T-cell (primary cell): ENCODE data around the gene NDRG2. TPM values are rescaled to one million over a fixed set of nuclear protein-coding genes. Genes with fewer than 3 reads are reported as not detected.

Experiments
- ATAC-seq, 4 experiments: fragments of 200-7000 bp in 3 of 4; fragments of 150-1000 bp in 1 of 4; cut with Tn5 transposase; replicated peaks in 1 of 4; 1 replicate in 3 of 4; 2 replicates in 1 of 4; pipeline ENCODE4 v1.10.0; 2021; ENCODE audit warnings: moderate library complexity in 3 of 4, mild to moderate bottlenecking in 2 of 4, moderate number of reproducible peaks in 1 of 4
- CTCF ChIA-PET, 2 donors: fragments of 300-600 bp; sonication (Branson Sonifier 250); formaldehyde crosslinking; loops; one replicate each; lab custom pipeline; 2022; ENCODE audit warnings: antibody characterized with exemption in 2 of 2; lab: Charles Lee
- POLR2A ChIA-PET, 2 donors: fragments of 300-600 bp; sonication (Branson Sonifier 250); formaldehyde crosslinking; loops; one replicate each; lab custom pipeline; 2022; ENCODE audit warnings: antibody characterized with exemption in 2 of 2; lab: Charles Lee
- DNase-seq, 35 experiments: peaks; one replicate each; pipeline versions ENCODE4 v3.0.0 to v3.0.0-alpha.2; 2013 to 2023
- H3K27ac ChIP-seq: one replicate; pipeline ENCODE4 v1.5.1; 2013; ENCODE audit warnings: low read length
- H3K27me3 ChIP-seq, 2 experiments: replicated peaks in 1 of 2; 1 replicate in 1 of 2; 2 replicates in 1 of 2; pipeline versions ENCODE4 v1.6.1 to v1.7.0; 2013; ENCODE audit warnings: low read length in 1 of 2, mixed read lengths in 1 of 2; ENCODE audit not compliant: control insufficient read depth in 2 of 2, insufficient read depth in 2 of 2; ENCODE audit errors: extremely low read depth in 1 of 2
- H3K36me3 ChIP-seq, 2 donors: 1 replicate in 1 of 2; 2 replicates in 1 of 2; pipeline versions ENCODE4 v1.6.1 to v1.7.0; 2013; ENCODE audit warnings: low read length in 1 of 2; ENCODE audit not compliant: control insufficient read depth in 2 of 2, insufficient read depth in 1 of 2; ENCODE audit errors: extremely low read depth in 1 of 2
- H3K4me1 ChIP-seq, 2 experiments: 1 replicate in 1 of 2; 2 replicates in 1 of 2; pipeline versions ENCODE4 v1.6.1 to v1.7.0; 2013; ENCODE audit warnings: low read length in 2 of 2, mixed read lengths in 1 of 2; ENCODE audit not compliant: insufficient read depth in 2 of 2, control insufficient read depth in 1 of 2; ENCODE audit errors: extremely low read depth in 1 of 2
- H3K4me3 ChIP-seq, 2 donors: 1 replicate in 1 of 2; 2 replicates in 1 of 2; pipeline versions ENCODE4 v1.5.1 to v1.7.0; 2013; ENCODE audit warnings: mild to moderate bottlenecking in 2 of 2, low read length in 1 of 2, moderate library complexity in 1 of 2; ENCODE audit not compliant: control insufficient read depth in 1 of 2; ENCODE audit errors: extremely low read depth in 1 of 2
- H3K9me3 ChIP-seq: 2 replicates; pipeline ENCODE4 v1.7.0; 2013
- H3K27ac Mint-ChIP-seq, 2 donors: one replicate each; pipeline ENCODE4 v1.8.0; 2020 to 2021; ENCODE audit warnings: mild to moderate bottlenecking in 2 of 2, mixed read lengths in 2 of 2
- H3K27me3 Mint-ChIP-seq, 2 donors: one replicate each; pipeline ENCODE4 v1.8.0; 2021 to 2022; ENCODE audit warnings: mixed read lengths in 2 of 2
- H3K36me3 Mint-ChIP-seq: one replicate; pipeline ENCODE4 v1.8.0; 2021; ENCODE audit warnings: mixed read lengths
- H3K4me1 Mint-ChIP-seq, 3 donors: one replicate each; pipeline ENCODE4 v1.8.0; 2020 to 2022; ENCODE audit warnings: mixed read lengths in 3 of 3, mild to moderate bottlenecking in 1 of 3
- H3K4me3 Mint-ChIP-seq, 3 donors: one replicate each; pipeline ENCODE4 v1.8.0; 2020 to 2022; ENCODE audit warnings: mild to moderate bottlenecking in 3 of 3, mixed read lengths in 3 of 3, moderate library complexity in 3 of 3
- H3K9me3 Mint-ChIP-seq, 3 donors: one replicate each; pipeline ENCODE4 v1.8.0; 2020 to 2022; ENCODE audit warnings: mixed read lengths in 3 of 3
- WGBS: methylation state at CpG from one replicate; pipeline ENCODE4 v1.1.5; 2013; ENCODE audit warnings: missing lambda C conversion rate; ENCODE audit not compliant: insufficient coverage; 5-methylcytosine and 5-hydroxymethylcytosine counted together
- total RNA-seq, 35 experiments: library from RNA in 6 of 35; stranded (reverse) in 6 of 35; fragments of 120-200 nt in 1 of 35; gene quantifications; one replicate each; pipeline versions ENCODE4 v1.2.1 to v1.2.4 and lab custom pipeline; 2013 to 2026

NDRG2 gene
- 10 to 100 TPM; 26.1 to 28.2 (median 27.1) TPM for total RNA-seq
- total RNA-seq (2013) = 14.7 TPM
- total RNA-seq (lab: John Stamatoyannopoulos, UW) = 0.57 to 18.3 (median 11.9) reads per million in 29 experiments

DNA sequence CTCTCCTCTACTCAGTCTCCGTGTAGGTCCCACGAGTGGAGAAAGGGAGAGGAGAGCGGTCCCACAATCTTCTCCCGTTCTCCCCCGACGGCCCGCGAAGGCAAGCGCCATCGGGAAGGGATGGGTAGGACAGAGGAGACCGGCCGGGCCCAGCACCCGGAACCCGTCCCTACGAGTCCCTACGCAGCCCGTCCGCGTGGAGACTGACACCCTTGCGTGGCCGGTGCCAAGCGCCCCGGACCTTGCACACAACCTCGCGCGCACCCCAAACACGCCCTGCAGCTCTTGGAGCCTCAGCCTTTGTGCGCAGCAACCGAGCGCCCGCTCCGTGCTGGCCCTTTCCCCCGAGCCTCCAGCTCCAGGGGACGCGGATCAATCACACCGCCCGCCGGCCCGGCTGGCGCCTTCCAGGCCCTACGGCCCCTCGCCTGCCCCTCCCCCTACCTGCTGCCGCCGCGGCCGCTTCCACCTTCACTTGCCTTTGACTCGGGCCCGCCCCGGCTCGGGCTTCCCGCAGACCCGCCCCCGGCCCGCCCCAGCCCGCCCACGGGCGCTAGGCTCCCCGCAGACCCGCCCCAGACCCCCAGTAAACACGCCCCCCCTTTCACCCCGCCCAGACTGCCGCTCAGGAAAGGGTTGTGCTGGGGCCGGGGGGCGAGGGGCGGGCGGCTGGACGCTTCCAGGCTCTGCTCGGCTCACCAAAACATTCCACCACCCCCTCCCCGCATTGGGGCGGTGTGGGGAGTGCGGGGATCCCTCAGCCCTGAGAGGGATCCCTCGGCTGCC is at the start of gene NDRG2:
Gene NDRG2 (minus strand): TSS at position 477 of the 786 bp plus-strand sequence. CDS start 1,746 bp downstream, outside the sequence.
- Mint-ChIP-seq H3K4me1 (peaks cover 18 to 25% (median 18%) of the 10 kb centered on the region in 3 donors), H3K36me3 (peaks cover 11% of the 10 kb centered on the region), H3K27me3 (peaks cover 0 to 2% of the 10 kb centered on the region in 2 donors), H3K9me3 (no peaks in the 10 kb centered on the region), H3K27ac (peak within 1 kb of the TSS; percentile 48 to 86), H3K4me3 (peak within 1 kb of the TSS; percentile 87 to 91 (median 89))
- DNase-seq (peak; percentile 54 to 84 (median 73)), ATAC-seq (peak; percentile 91 to 94 (median 93))
- Histone ChIP-seq H3K27ac (peak within 1 kb of the TSS; percentile 35), H3K27me3 (peaks cover 3 to 12% of the 10 kb centered on the region in 2 experiments), H3K9me3 (no peaks in the 10 kb centered on the region), H3K36me3 (peaks cover 0 to under 1% of the 10 kb centered on the region in 2 donors), H3K4me3 (peak within 1 kb of the TSS; percentile 61 to 77), H3K4me1 (peaks cover 4 to 29% of the 10 kb centered on the region in 2 experiments)
- CTCF ChIA-PET = interaction anchor here in 1 of 2 donors (0.5 kb wide), 1 partner anchor 84 kb away, joined by 3 read pairs; no protein-coding TSS in a partner anchor
- POLR2A ChIA-PET = interaction anchor here in 1 of 2 donors (0.6 kb wide), 1 partner anchor 21 kb away, joined by 4 read pairs; no protein-coding TSS in a partner anchor
- WGBS = 1% methylated on average over 38 of the region's 72 CpGs

DNA sequence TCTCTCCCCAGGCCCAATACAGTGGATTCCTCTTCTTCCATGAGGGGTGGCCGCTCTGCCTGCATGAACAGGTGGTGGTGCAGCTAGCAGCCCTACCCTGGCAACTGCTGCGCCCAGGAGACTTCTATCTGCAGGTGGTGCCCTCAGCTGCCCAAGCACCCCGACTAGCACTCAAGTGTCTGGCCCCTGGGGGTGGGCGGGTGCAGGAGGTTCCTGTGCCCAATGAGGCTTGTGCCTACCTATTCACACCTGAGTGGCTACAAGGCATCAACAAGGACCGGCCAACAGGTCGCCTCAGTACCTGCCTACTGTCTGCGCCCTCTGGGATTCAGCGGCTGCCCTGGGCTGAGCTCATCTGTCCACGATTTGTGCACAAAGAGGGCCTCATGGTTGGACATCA is 49.1 kb upstream of the NDRG2 start:
- Mint-ChIP-seq H3K36me3 (no peaks in the 10 kb centered on the region), H3K4me1 (peaks cover 22 to 33% (median 30%) of the 10 kb centered on the region in 3 donors), H3K9me3 (no peaks in the 10 kb centered on the region), H3K27ac (no peak overlapping the region), H3K27me3 (peaks cover 33 to 45% of the 10 kb centered on the region in 2 donors), H3K4me3 (no peak overlapping the region)
- ChIA-PET POLR2A (no interaction called here), CTCF (interaction anchor here (0.6 kb wide), 2 partner anchors 25 to 30 kb away, joined by 3 read pairs; no protein-coding TSS in a partner anchor)
- Histone ChIP-seq H3K27ac (no peak overlapping the region), H3K36me3 (no peaks in the 10 kb centered on the region), H3K4me3 (no peak overlapping the region), H3K9me3 (no peaks in the 10 kb centered on the region), H3K27me3 (peaks cover 3 to 64% of the 10 kb centered on the region in 2 experiments), H3K4me1 (peaks cover 7 to 28% of the 10 kb centered on the region in 2 experiments)
- ATAC-seq (no peak), DNase-seq (no peak)
- 90% methylated on average over 9 of the region's 9 CpGs for WGBS

DNA sequence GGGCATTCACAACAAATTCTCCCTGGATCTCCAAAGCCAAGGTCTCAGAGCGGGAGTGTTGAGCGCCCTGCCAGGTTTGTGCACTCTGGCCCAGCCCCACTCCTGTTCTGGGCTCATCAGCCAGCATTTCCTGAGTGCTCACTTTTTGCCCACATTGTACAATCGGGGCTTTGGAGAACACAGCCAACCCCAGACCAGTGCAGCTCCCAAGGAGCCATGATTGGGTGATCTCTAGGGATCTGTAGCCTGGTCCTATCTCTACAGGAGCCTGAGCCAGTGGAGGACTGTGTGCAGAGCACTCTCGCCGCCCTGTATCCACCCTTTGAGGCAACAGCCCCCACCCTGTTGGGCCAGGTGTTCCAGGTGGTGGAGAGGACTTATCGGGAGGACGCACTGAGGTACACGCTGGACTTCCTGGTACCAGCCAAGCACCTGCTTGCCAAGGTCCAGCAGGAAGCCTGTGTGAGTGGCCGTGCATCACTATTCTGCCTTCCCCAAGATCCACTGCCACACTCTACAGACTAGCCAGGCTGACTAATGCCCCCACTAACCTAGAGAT is 48.0 kb upstream of the NDRG2 start:
- no peaks in the 10 kb centered on the region for H3K36me3 ChIP-seq
- ChIA-PET CTCF (interaction anchor here (0.6 to 3.4 kb wide), 3 partner anchors 15 to 28 kb away, joined by 3 to 23 read pairs (median 4); partner anchors contain the start of gene TMEM253 (in 1 of the 2)), POLR2A (no interaction called here)
- Mint-ChIP-seq H3K27me3 (peaks cover 40 to 51% of the 10 kb centered on the region in 2 donors), H3K27ac (no peak overlapping the region), H3K9me3 (no peaks in the 10 kb centered on the region), H3K4me3 (peak overlapping the region in 1 of 3 donors; percentile 84), H3K36me3 (no peaks in the 10 kb centered on the region), H3K4me1 (peaks cover 29 to 40% (median 38%) of the 10 kb centered on the region in 3 donors)
- WGBS = 76% methylated on average over 4 of the region's 9 CpGs
- H3K4me3 ChIP-seq = no peak overlapping the region
- no peak for DNase-seq
- no peak overlapping the region for H3K27ac ChIP-seq
- H3K27me3 ChIP-seq = peaks cover 3 to 66% of the 10 kb centered on the region in 2 experiments
- peaks cover 7 to 35% of the 10 kb centered on the region in 2 experiments for H3K4me1 ChIP-seq
- ATAC-seq = no peak
- no peaks in the 10 kb centered on the region for H3K9me3 ChIP-seq

DNA sequence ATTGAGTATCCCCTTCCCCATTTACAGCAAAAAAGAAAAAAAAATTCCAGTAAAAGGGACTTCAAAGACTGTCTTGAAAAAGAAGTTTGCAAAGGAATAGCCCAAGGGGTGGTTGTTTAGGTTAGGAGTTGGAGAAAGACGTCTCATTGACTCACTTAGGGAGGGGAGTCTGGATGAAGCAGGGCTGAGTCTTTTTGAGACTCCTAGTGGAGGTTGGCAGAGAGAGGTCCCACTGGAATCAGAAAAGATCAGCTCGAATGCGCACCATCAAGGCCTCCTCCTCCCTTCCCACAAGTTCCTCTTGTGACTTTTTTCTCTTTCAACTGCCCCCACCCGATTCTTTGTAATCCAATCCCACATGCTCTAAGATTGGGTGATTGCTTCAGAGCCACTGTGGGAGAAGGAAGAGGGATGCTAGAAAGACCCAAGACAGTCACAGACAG is 47.2 kb upstream of the NDRG2 start:
- Mint-ChIP-seq H3K36me3 (no peaks in the 10 kb centered on the region), H3K4me3 (peak overlapping the region; percentile 5 to 84 (median 74)), H3K9me3 (no peaks in the 10 kb centered on the region), H3K4me1 (peaks cover 29 to 41% (median 38%) of the 10 kb centered on the region in 3 donors), H3K27me3 (peaks cover 48 to 58% of the 10 kb centered on the region in 2 donors), H3K27ac (no peak overlapping the region)
- DNase-seq (no peak), ATAC-seq (no peak)
- H3K36me3 ChIP-seq = no peaks in the 10 kb centered on the region
- WGBS = no CpG with 5 or more reads among the region's 4 CpGs
- CTCF ChIA-PET = interaction anchor here (0.6 to 3.4 kb wide), 9 partner anchors 14 to 1914 kb away, joined by 3 to 23 read pairs (median 6); partner anchors contain the start of gene RNASE8 (in 1 of the 2)
- H3K9me3 ChIP-seq = no peaks in the 10 kb centered on the region
- POLR2A ChIA-PET = interaction anchor here (0.6 kb wide), 3 partner anchors 12 to 354 kb away, joined by 5 to 8 read pairs (median 5); no protein-coding TSS in a partner anchor
- H3K4me3 ChIP-seq = no peak overlapping the region
- H3K27me3 ChIP-seq = peaks cover 7 to 68% of the 10 kb centered on the region in 2 experiments
- H3K27ac ChIP-seq = no peak overlapping the region
- H3K4me1 ChIP-seq = peaks cover 7 to 35% of the 10 kb centered on the region in 2 experiments

DNA sequence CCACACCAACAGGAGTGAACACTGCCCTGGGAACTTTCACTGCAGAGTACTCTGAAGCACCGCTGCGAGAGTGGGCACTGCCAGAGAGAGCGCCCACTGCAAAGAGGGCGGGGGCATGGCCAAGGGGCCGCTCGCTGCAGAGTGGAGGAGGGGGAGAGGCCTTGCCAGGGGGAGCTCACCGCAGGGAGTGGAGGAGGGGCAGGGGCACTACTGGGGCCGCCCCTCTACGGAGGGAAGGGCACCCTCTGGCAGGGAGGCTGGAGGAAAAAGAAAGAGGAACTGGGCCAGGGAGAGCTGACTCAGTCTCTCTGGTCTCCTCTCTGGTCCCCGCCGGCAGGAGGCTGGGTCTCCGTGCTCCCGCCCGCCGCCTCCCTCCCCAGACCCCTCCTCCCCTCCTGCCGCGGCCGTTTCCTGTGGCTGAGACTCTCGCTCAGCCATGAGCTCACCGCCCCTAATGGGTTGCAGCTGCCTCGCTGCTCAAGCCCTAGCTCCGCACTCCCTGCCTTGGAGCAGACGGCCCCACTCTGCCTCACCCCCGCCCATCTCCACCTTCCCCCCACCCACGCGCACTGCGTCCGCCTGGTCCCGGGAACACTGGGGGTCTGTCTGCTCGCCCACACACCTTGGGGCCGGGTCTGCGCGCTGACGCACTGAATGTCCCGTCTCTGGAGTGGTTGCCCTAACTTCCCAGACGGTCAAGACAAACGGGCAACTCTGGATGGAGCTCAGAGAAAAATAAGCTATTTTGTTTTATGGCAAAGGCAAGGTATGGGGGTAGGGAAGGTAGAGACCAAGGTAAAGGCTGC is 46.6 kb upstream of the NDRG2 start:
- H3K27ac ChIP-seq = no peak overlapping the region
- H3K36me3 ChIP-seq = no peaks in the 10 kb centered on the region
- H3K4me3 ChIP-seq = peak overlapping the region; percentile 46 to 63
- ATAC-seq = peak; percentile 31 to 44 (median 40)
- peak in 13 of 35 experiments; percentile 8 to 53 (median 30) for DNase-seq
- peaks cover 7 to 68% of the 10 kb centered on the region in 2 experiments for H3K27me3 ChIP-seq
- H3K9me3 ChIP-seq = no peaks in the 10 kb centered on the region
- Mint-ChIP-seq H3K27me3 (peaks cover 54 to 64% of the 10 kb centered on the region in 2 donors), H3K27ac (no peak overlapping the region), H3K4me1 (peaks cover 29 to 41% (median 38%) of the 10 kb centered on the region in 3 donors), H3K36me3 (no peaks in the 10 kb centered on the region), H3K9me3 (no peaks in the 10 kb centered on the region), H3K4me3 (peak overlapping the region; percentile 74 to 84 (median 76))
- ChIA-PET POLR2A (interaction anchor here (0.6 kb wide), 3 partner anchors 13 to 353 kb away, joined by 5 to 8 read pairs (median 5); no protein-coding TSS in a partner anchor), CTCF (interaction anchor here (0.6 to 3.4 kb wide), 15 partner anchors 13 to 1915 kb away, joined by 3 to 23 read pairs (median 4); partner anchors contain the start of gene RNASE8 (in 1 of the 2))
- H3K4me1 ChIP-seq = peaks cover 7 to 35% of the 10 kb centered on the region in 2 experiments
- WGBS = 1% methylated on average over 28 of the region's 37 CpGs
